Spleen (tissue), 7 donors: ENCODE data around the gene CENPP.

Source experiments
- CTCF ChIP-seq, 11 experiments: fragments of 200-600 bp in 7 of 11; fragments of 450-650 bp in 4 of 11; sonication (generic) in 4 of 11; IDR thresholded peaks in 8 of 11; conservative IDR thresholded peaks in 3 of 11; 1 replicate in 7 of 11; 2 replicates in 4 of 11; pipeline versions ENCODE4 v1.4.0 to v1.8.0; 2016 to 2021; ENCODE audit warnings: antibody characterized with exemption in 11 of 11, inconsistent platforms in 4 of 11, mild to moderate bottlenecking in 1 of 11
- POLR2A ChIP-seq, 3 donors: fragments of 450-650 bp; IDR thresholded peaks; one replicate each; pipeline ENCODE4 v1.5.1; 2017; ENCODE audit warnings: antibody characterized with exemption in 3 of 3, mild to moderate bottlenecking in 1 of 3
- donor health status: DM: no; HTN: no; CAD: no; lungs with moderate emphysema.
- donor health status: DM: no; HTN: no; CAD: no.
- donor health status: DM: no; HTN: no; CAD: no.

DNA sequence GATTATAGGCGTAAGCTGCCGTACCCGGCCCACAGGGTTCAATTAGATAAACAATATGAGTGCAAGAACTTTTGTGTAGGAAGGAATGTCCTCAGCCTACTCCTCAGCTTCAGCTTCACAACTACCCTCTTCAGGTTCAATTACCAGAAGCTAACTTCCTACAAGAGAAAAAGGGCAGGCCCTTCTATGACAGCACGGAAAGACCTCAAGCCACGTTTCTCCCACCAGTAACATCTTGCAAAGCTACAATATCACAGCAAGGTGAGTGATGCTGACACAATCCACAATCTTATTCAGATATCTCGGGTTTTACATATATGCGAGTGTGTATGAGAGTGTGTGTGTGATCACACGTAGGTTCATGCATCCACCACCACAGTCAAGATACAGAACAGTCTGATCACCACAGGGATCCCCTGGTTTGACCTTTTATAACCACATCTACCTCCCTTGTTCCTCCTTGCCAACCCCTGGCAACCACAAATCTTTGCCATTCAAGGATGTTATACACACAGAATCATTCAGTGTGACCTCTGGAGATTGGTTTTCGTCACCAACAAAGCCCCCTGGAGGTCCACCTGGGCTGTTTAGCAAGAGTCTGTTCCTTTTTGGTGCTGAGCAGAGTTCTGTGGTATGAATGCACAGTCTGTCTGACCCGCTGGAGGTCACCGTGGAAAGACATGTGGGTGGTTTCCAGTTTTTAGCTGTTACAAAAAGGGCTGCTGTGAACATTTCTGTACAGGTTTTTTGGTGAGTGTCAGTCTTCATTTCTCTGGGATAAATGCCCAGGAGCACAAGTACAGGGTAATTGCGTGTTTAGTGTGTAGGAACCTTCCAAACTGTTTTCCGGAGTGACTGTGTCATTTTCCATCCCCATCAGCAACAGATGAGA, 305.9 kb downstream of the CENPP start:
- TF ChIP-seq POLR2A (IDR thresholded peaks at IDR 0.05), result no peak
- TF ChIP-seq CTCF (IDR thresholded peaks at IDR 0.05 in 8 of 11, conservative IDR thresholded peaks at IDR 0.05 in 3 of 11), result no peak
